Type B pancreatic cell (in vitro differentiated cells): ENCODE results near the gene CA6. TPM values are rescaled to one million over a fixed set of nuclear protein-coding genes. Genes with fewer than 3 reads are reported as not detected.

Experiments
- DNase-seq: peaks from one replicate; pipeline ENCODE4 v3.0.0; 2021; ENCODE audit warnings: mixed read lengths; ENCODE audit not compliant: unreplicated experiment; ENCODE audit errors: extremely low spot score
- H3K27ac Mint-ChIP-seq: 2 replicates; pipeline ENCODE4 v1.8.0; 2021; ENCODE audit warnings: mild to moderate bottlenecking, mixed read lengths
- H3K27me3 Mint-ChIP-seq: 2 replicates; pipeline ENCODE4 v1.8.0; 2021; ENCODE audit warnings: mixed read lengths
- H3K36me3 Mint-ChIP-seq: 2 replicates; pipeline ENCODE4 v1.8.0; 2021; ENCODE audit warnings: mixed read lengths
- H3K4me1 Mint-ChIP-seq: one replicate; pipeline ENCODE4 v1.8.0; 2021; ENCODE audit warnings: mixed read lengths; ENCODE audit not compliant: unreplicated experiment
- H3K4me3 Mint-ChIP-seq: 2 replicates; pipeline ENCODE4 v1.8.0; 2021; ENCODE audit warnings: mild to moderate bottlenecking, mixed read lengths
- H3K9me3 Mint-ChIP-seq: 2 replicates; pipeline ENCODE4 v1.8.0; 2021; ENCODE audit warnings: mixed read lengths
- CTCF ChIP-seq: fragments of 200-600 bp; sonication (generic); conservative IDR thresholded peaks from 2 replicates; pipeline ENCODE4 v1.5.0; 2021; ENCODE audit warnings: antibody characterized with exemption, mild to moderate bottlenecking
- total RNA-seq: library from RNA; stranded (reverse); gene quantifications from 2 replicates; pipeline ENCODE4 v1.2.1, GENCODE V29; 2021; ENCODE audit warnings: low replicate concordance

Gene CA6
- total RNA-seq, 1 donor from 2014 or later = not detected

- H3K4me3 Mint-ChIP-seq = no peak overlapping the region
- TF ChIP-seq CTCF = peak; percentile 68
- H3K9me3 Mint-ChIP-seq = no peaks in the 10 kb centered on the region
- H3K27ac Mint-ChIP-seq = no peak overlapping the region
- no peaks in the 10 kb centered on the region for H3K36me3 Mint-ChIP-seq
- H3K27me3 Mint-ChIP-seq = peaks cover 3% of the 10 kb centered on the region
- H3K4me1 Mint-ChIP-seq = peaks cover 5% of the 10 kb centered on the region
- no peak for DNase-seq
These were observed 64.0 kb downstream of the CA6 start for GRCh38 chr1:9009438-9010370.

- no peak overlapping the region for H3K27ac Mint-ChIP-seq
- TF ChIP-seq CTCF = no peak
- H3K4me1 Mint-ChIP-seq = no peaks in the 10 kb centered on the region
- no peak for DNase-seq
- no peaks in the 10 kb centered on the region for H3K27me3 Mint-ChIP-seq
- no peak overlapping the region for H3K4me3 Mint-ChIP-seq
- no peaks in the 10 kb centered on the region for H3K36me3 Mint-ChIP-seq
- H3K9me3 Mint-ChIP-seq = no peaks in the 10 kb centered on the region
These were observed 65.2 kb downstream of the CA6 start for GRCh38 chr1:9010781-9011323.

- Mint-ChIP-seq H3K36me3 (no peaks in the 10 kb centered on the region), H3K4me1 (no peaks in the 10 kb centered on the region), H3K27me3 (no peaks in the 10 kb centered on the region), H3K9me3 (no peaks in the 10 kb centered on the region), H3K4me3 (no peak overlapping the region), H3K27ac (no peak overlapping the region)
- no peak for TF ChIP-seq CTCF
- no peak for DNase-seq
These were observed 68.2 kb downstream of the CA6 start for GRCh38 chr1:9013819-9014218.

GRCh38 chr1:9014475-9015375 is 69.1 kb downstream of the CA6 start:
- TF ChIP-seq CTCF = no peak
- Mint-ChIP-seq H3K9me3 (no peaks in the 10 kb centered on the region), H3K27me3 (no peaks in the 10 kb centered on the region), H3K27ac (no peak overlapping the region), H3K36me3 (no peaks in the 10 kb centered on the region), H3K4me3 (no peak overlapping the region), H3K4me1 (peaks cover under 1% of the 10 kb centered on the region)
- no peak for DNase-seq

- no peak for DNase-seq
- Mint-ChIP-seq H3K27me3 (no peaks in the 10 kb centered on the region), H3K4me1 (peaks cover 5% of the 10 kb centered on the region), H3K27ac (no peak overlapping the region), H3K4me3 (no peak overlapping the region), H3K36me3 (no peaks in the 10 kb centered on the region), H3K9me3 (no peaks in the 10 kb centered on the region)
- TF ChIP-seq CTCF = no peak
These were observed 70.8 kb downstream of the CA6 start for GRCh38 chr1:9016455-9016854.
